Spleen (tissue), 13 donors: ENCODE results near the gene ELMO3. TPM values are rescaled to one million over a fixed set of nuclear protein-coding genes. Genes with fewer than 3 reads are reported as not detected.
A peak's percentile ranks its signal among the peaks of the same experiment; 100 is the strongest.

Source experiments
- DNase-seq: peaks from one replicate; pipeline ENCODE4 v3.0.0-alpha.2; 2020
- H3K27ac ChIP-seq, 8 donors: fragments of 200-600 bp; sonication (generic) in 7 of 8; 1 replicate in 4 of 8; 2 replicates in 4 of 8; pipeline versions ENCODE4 v1.5.0 to v1.8.0; 2016 to 2021; ENCODE audit warnings: inconsistent platforms in 4 of 8, mild to moderate bottlenecking in 4 of 8, moderate library complexity in 1 of 8
- H3K27me3 ChIP-seq, 7 donors: fragments of 200-600 bp; sonication (generic) in 6 of 7; replicated peaks in 1 of 7; 1 replicate in 4 of 7; 2 replicates in 3 of 7; pipeline versions ENCODE4 v1.5.0 to v1.8.0; 2016 to 2021; ENCODE audit warnings: inconsistent platforms in 3 of 7, mild to moderate bottlenecking in 1 of 7
- H3K36me3 ChIP-seq, 6 donors: fragments of 200-600 bp; sonication (generic) in 5 of 6; 1 replicate in 4 of 6; 2 replicates in 2 of 6; pipeline versions ENCODE4 v1.5.0 to v1.8.0; 2016 to 2021; ENCODE audit warnings: inconsistent platforms in 2 of 6
- H3K4me1 ChIP-seq, 6 donors: fragments of 200-600 bp; sonication (generic) in 5 of 6; 1 replicate in 3 of 6; 2 replicates in 3 of 6; pipeline versions ENCODE4 v1.5.0 to v1.8.0; 2016 to 2021; ENCODE audit warnings: inconsistent platforms in 3 of 6
- H3K4me3 ChIP-seq, 8 donors: fragments of 200-600 bp; sonication (generic) in 7 of 8; 1 replicate in 4 of 8; 2 replicates in 4 of 8; pipeline versions ENCODE4 v1.5.0 to v1.8.0; 2016 to 2021; ENCODE audit warnings: inconsistent platforms in 4 of 8, mild to moderate bottlenecking in 4 of 8, moderate library complexity in 2 of 8
- H3K9me3 ChIP-seq, 8 donors: fragments of 200-600 bp; sonication (generic) in 7 of 8; 1 replicate in 4 of 8; 2 replicates in 4 of 8; pipeline versions ENCODE4 v1.5.0 to v1.8.0; 2016 to 2021; ENCODE audit warnings: inconsistent platforms in 4 of 8
- CTCF ChIP-seq, 11 experiments: fragments of 200-600 bp in 7 of 11; fragments of 450-650 bp in 4 of 11; sonication (generic) in 4 of 11; IDR thresholded peaks in 8 of 11; conservative IDR thresholded peaks in 3 of 11; 1 replicate in 7 of 11; 2 replicates in 4 of 11; pipeline versions ENCODE4 v1.4.0 to v1.8.0; 2016 to 2021; ENCODE audit warnings: antibody characterized with exemption in 11 of 11, inconsistent platforms in 4 of 11, mild to moderate bottlenecking in 1 of 11
- POLR2A ChIP-seq, 3 donors: fragments of 450-650 bp; IDR thresholded peaks; one replicate each; pipeline ENCODE4 v1.5.1; 2017; ENCODE audit warnings: antibody characterized with exemption in 3 of 3, mild to moderate bottlenecking in 1 of 3
- POLR2AphosphoS5 ChIP-seq, 3 donors: sonication (generic); formaldehyde crosslinking; IDR thresholded peaks; one replicate each; pipeline ENCODE4 v1.5.1; 2017; ENCODE audit warnings: antibody characterized with exemption in 3 of 3
- WGBS, 5 donors: extraction: QIAGEN DNeasy Blood & Tissue Kit in 3 of 5; methylation state at CpG; one replicate each; pipeline versions ENCODE4 v1.1.5 to v1.1.7; 2013 to 2018; 5-methylcytosine and 5-hydroxymethylcytosine counted together
- intact Hi-C: fragments of 100-400 bp; cut with DNase I; formaldehyde crosslinking; loops from one replicate; pipeline ENCODE4 v1.15.0; 2023; ENCODE audit warnings: low total_unique reads
- long read RNA-seq, 2 donors: transcript quantifications; one replicate each; lab custom pipeline, GENCODE V29; 2026
- polyA plus RNA-seq, 3 donors: library from polyadenylated mRNA; stranded (reverse); fragments of 200-250 nt; gene quantifications; one replicate each; pipeline ENCODE4 v1.2.1, GENCODE V29; 2013
- total RNA-seq, 7 donors: library from RNA; depleted of rRNA in 3 of 7; stranded (reverse); fragments of >200 nt in 3 of 7; fragmentation: NEBNext Ultra II Directional in 4 of 7; extraction: Animal tissue kit (Norgen Biotek cat#: 25700) in 4 of 7; gene quantifications; one replicate each; pipeline versions ENCODE4 v1.1.0 to v1.2.1, GENCODE V29; 2016 to 2021
- donor health status: healthy with polysubstance abuse.
- donor health status: DM: no; HTN: no; CAD: no; lungs with moderate emphysema.
- donor health status: DM: no; HTN: no; CAD: no.
- donor health status: Bipolar disorder and iron deficiency.
- donor health status: healthy.
- donor health status: DM: no; HTN: no; CAD: no.
- donor health status: DM: yes; HTN: yes; CAD: no.

Gene ELMO3, protein sequence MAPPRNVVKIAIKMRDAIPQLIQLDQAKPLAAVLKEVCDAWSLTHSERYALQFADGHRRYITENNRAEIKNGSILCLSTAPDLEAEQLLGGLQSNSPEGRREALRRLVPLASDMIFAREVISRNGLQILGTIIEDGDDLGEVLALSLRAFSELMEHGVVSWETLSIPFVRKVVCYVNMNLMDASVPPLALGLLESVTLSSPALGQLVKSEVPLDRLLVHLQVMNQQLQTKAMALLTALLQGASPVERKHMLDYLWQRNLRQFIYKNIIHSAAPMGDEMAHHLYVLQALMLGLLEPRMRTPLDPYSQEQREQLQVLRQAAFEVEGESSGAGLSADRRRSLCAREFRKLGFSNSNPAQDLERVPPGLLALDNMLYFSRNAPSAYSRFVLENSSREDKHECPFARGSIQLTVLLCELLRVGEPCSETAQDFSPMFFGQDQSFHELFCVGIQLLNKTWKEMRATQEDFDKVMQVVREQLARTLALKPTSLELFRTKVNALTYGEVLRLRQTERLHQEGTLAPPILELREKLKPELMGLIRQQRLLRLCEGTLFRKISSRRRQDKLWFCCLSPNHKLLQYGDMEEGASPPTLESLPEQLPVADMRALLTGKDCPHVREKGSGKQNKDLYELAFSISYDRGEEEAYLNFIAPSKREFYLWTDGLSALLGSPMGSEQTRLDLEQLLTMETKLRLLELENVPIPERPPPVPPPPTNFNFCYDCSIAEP
- total RNA-seq (1 to 10 TPM; 2.8 to 4.7 (median 4.0) TPM), polyA plus RNA-seq (1 to 10 TPM; 4.2 to 8.7 (median 7.0) TPM)
- long read RNA-seq, donor 1: 0 reads
- long read RNA-seq, donor 2: 0 reads

DNA sequence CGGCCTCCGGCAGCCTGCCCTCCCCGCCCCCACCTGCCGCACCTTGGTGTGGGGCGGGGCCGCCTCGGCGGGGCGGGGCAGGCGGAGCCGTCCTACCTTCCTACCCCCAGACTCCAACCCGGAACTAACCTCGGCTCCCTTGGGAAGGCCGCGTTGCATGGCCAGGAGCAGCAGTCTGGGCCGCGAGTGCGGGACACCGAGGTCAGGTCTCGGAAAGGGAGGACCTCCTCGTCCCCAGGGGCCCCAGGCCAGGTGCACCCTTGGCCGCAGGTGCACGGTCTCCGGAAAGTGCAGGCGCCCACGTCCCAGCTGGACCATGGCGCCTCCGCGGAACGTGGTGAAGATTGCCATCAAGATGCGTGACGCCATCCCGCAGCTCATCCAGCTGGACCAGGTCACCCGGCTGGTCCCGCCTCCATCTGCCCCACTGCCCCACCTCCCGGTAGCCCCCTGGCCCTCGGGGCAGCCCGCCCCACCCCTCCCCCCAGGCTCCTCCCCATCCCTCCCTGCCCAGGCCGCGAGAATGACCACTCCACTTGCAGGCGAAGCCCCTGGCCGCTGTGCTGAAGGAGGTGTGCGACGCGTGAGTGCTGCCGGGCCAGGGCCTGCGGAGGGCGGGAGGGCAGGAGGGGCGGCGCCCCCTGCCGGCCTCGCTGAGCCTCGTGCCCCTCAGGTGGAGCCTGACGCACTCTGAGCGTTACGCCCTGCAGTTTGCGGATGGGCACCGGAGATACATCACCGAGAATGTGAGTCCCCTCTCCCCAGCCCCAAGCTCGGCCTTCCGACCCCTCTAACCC lies at the start of gene ELMO3:
Gene ELMO3, plus strand, starts transcription at position 121 of the 797 bp plus-strand sequence. Its CDS starts 196 bp downstream, at position 317.
- peaks cover 0 to 100% (median 90%) of the 10 kb centered on the region in 6 donors for H3K36me3 ChIP-seq
- H3K4me3 ChIP-seq: peak within 1 kb of the TSS in 1 of 8 donors; percentile 4
- no peaks in the 10 kb centered on the region for H3K27me3 ChIP-seq
- H3K9me3 ChIP-seq: no peaks in the 10 kb centered on the region
- no peak for TF ChIP-seq POLR2A (IDR thresholded peaks at IDR 0.05)
- peak in 2 of 3 donors; percentile 45 to 63 for TF ChIP-seq POLR2AphosphoS5 (IDR thresholded peaks at IDR 0.05)
- peak in 3 of 11 experiments; percentile 13 to 34 (median 22) for TF ChIP-seq CTCF (IDR thresholded peaks at IDR 0.05 in 8 of 11, conservative IDR thresholded peaks at IDR 0.05 in 3 of 11)
- H3K27ac ChIP-seq: peak within 1 kb of the TSS in 2 of 8 donors; percentile 21 to 33
- no peak for DNase-seq
- intact Hi-C loops: no loop called here
- 68 to 87% (median 83%) methylated on average over 42 to 61 of the region's 61 CpGs for WGBS, 5 donors
- peaks cover under 1 to 58% (median 20%) of the 10 kb centered on the region in 6 donors for H3K4me1 ChIP-seq

DNA sequence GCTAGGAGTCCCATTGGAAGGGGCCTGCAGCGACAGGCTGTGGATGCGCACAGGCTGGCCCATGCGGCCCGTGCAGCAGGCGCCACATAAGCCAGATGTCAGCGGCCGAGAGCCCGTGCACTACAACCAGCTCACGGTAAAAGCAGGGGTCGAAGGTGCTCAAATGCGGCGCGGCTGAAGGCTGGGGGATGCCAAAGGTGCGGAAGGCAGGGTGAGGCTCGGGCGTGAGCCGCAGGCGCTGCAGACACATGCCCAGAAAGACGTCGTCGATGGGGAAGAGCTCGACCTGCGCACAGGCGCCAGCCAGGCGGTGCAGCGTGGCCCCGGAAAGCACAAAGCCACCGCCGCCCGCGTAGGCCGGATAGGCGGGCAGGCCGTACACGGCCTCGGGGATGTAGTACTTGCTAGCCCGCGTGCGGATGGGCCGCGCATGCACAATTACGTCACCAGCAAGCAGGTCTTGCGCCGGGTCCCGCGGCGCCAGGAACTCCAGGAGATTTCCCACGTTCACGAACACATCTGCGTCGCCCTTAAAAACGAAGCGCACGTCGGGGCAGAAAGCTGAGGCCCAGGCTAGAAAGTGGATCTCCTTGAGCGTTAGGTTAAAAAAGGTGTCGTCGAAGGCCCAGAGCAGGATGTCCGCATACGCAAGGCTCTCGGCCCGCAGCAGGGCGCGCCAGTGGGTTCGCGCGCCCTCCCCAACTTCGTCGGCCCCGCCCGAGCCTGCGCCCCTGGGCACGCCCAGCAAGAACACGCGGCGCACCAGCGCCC lies 49.5 kb upstream of the ELMO3 start:
- Histone ChIP-seq H3K9me3 (no peaks in the 10 kb centered on the region), H3K27ac (peak overlapping the region in 6 of 8 donors; percentile 79 to 85 (median 81)), H3K4me1 (peaks cover 5 to 38% (median 23%) of the 10 kb centered on the region in 6 donors), H3K27me3 (peaks cover 0 to 39% (median 23%) of the 10 kb centered on the region in 7 donors), H3K36me3 (peaks cover 0 to 58% (median 42%) of the 10 kb centered on the region in 6 donors), H3K4me3 (peak overlapping the region in 6 of 8 donors; percentile 38 to 73 (median 50))
- TF ChIP-seq POLR2AphosphoS5 (IDR thresholded peaks at IDR 0.05) (peak in 2 of 3 donors; percentile 22 to 70), POLR2A (IDR thresholded peaks at IDR 0.05) (no peak)
- intact Hi-C loops: loop anchor here (5.0 kb wide), 1 partner anchor 172 kb away; no protein-coding TSS in a partner anchor
- DNase-seq: peak; percentile 70
- WGBS, 5 donors: 71 to 80% (median 73%) methylated on average over 59 to 77 of the region's 77 CpGs

DNA sequence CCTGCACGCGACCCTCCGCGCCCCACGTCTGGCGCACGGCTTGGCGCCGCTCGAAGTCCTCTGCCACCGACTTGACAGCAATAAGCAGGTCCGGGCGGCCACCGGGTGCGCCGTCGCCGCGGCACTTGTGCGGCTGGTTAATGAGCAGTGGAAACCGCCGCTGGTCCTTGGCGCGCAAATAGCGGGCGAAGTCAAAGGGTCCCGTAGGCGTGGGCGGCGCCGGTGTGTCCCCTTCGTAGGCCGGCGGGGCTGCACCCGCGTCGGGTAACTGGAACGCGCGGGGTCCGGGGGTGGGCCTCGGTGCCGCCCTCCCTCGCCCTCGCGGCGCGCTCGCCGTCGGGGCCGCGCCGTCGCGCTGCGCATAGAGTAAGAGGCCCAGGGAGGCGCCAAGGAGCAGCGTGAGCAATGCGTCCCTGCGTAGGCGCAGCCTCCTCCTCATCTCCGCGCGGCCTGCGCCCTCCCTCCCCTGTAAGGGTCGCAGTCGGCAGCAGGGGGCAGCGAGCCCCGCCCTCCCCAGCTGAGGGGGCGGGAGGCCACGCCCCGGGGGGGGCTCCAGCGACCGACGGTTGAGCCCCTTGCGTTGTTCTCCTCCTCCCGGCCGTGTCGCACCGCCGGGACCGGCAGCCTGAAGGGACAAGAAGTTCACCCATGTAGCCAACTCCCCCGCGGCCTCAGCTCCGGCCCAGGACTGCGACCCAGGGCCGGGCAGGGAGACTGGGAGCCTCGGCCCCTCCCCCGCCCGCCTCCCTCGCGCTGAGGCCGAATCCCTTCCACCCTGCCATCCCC lies 48.7 kb upstream of the ELMO3 start:
- Histone ChIP-seq H3K9me3 (no peaks in the 10 kb centered on the region), H3K4me3 (peak overlapping the region; percentile 38 to 73 (median 49)), H3K4me1 (peaks cover 11 to 46% (median 31%) of the 10 kb centered on the region in 6 donors), H3K27me3 (peaks cover 0 to 46% (median 23%) of the 10 kb centered on the region in 7 donors), H3K27ac (peak overlapping the region; percentile 57 to 85 (median 80)), H3K36me3 (peaks cover 0 to 52% (median 35%) of the 10 kb centered on the region in 6 donors)
- TF ChIP-seq POLR2A (IDR thresholded peaks at IDR 0.05) (no peak), CTCF (IDR thresholded peaks at IDR 0.05 in 8 of 11, conservative IDR thresholded peaks at IDR 0.05 in 3 of 11) (peak in 1 of 11 experiments; percentile 34), POLR2AphosphoS5 (IDR thresholded peaks at IDR 0.05) (peak; percentile 13 to 79 (median 55))
- peak; percentile 79 for DNase-seq
- intact Hi-C loops: loop anchor here (5.0 kb wide), 1 partner anchor 173 kb away; no protein-coding TSS in a partner anchor
- WGBS, 5 donors: 10 to 18% (median 11%) methylated on average over 21 to 94 of the region's 94 CpGs
